ENCODE results near the gene DPH7. TPM values are rescaled to one million over a fixed set of nuclear protein-coding genes. Genes with fewer than 3 reads are reported as not detected.

The DPH7 gene
- polyA plus RNA-seq, 1 donor from 2014 or later: 145 TPM

DNA sequence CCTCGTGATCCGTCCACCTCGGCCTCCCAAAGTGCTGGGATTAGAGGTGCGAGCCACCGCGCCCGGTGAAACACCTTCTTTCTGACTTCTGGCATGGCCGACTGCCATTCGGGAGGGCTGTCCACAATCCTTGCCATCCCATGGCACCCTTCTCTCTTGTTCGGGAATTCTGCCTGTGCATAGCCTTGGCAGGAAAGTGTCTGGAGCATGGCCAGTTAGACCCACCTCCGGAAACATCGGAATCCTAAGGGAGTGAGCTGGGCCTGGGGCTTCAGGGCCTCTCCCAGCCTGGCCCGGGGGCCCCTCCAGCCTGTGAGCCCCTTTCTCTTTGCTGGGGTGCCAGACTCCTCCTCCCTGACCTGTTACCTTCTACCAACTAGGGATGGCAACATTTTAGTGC, 25.2 kb upstream of the DPH7 start:
- Histone ChIP-seq H3K9me3 (ENCODE audit: low read length) (no peaks in the 10 kb centered on the region), H3F3A (ENCODE audit: insufficient read depth, low read length, poor library complexity, severe bottlenecking) (peaks cover 5% of the 10 kb centered on the region), H3K27ac (ENCODE audit: low read length) (no peak overlapping the region), H3K27me3 (ENCODE audit: insufficient read depth, low read depth, low read length) (no peaks in the 10 kb centered on the region), H3K79me2 (replicated peaks; ENCODE audit: insufficient read depth, low read length) (no peaks in the 10 kb centered on the region), H3K9ac (ENCODE audit: low read length) (no peak overlapping the region), H3K36me3 (ENCODE audit: insufficient read depth, low read length) (no peaks in the 10 kb centered on the region), H3K4me2 (ENCODE audit: low read length) (no peak overlapping the region), H2AFZ (ENCODE audit: low read depth, low read length) (no peak overlapping the region), H3K4me3 (ENCODE audit: low read length) (no peak overlapping the region), H3K9me2 (ENCODE audit: insufficient read depth, low read length) (no peaks in the 10 kb centered on the region), H4K20me1 (ENCODE audit: insufficient read depth) (no peaks in the 10 kb centered on the region)
- TF ChIP-seq RAD21 (conservative IDR thresholded peaks at IDR 0.05): no peak
- TF ChIP-seq, protein P1, sequence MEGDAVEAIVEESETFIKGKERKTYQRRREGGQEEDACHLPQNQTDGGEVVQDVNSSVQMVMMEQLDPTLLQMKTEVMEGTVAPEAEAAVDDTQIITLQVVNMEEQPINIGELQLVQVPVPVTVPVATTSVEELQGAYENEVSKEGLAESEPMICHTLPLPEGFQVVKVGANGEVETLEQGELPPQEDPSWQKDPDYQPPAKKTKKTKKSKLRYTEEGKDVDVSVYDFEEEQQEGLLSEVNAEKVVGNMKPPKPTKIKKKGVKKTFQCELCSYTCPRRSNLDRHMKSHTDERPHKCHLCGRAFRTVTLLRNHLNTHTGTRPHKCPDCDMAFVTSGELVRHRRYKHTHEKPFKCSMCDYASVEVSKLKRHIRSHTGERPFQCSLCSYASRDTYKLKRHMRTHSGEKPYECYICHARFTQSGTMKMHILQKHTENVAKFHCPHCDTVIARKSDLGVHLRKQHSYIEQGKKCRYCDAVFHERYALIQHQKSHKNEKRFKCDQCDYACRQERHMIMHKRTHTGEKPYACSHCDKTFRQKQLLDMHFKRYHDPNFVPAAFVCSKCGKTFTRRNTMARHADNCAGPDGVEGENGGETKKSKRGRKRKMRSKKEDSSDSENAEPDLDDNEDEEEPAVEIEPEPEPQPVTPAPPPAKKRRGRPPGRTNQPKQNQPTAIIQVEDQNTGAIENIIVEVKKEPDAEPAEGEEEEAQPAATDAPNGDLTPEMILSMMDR (IDR thresholded peaks at IDR 0.05; ENCODE audit: poor library complexity, severe bottlenecking): no peak
- TF ChIP-seq MXI1 (conservative IDR thresholded peaks at IDR 0.05; ENCODE audit: poor library complexity, severe bottlenecking): no peak
- TF ChIP-seq EP300 (conservative IDR thresholded peaks at IDR 0.05; ENCODE audit: poor library complexity, severe bottlenecking): no peak
- TF ChIP-seq, protein P2, sequence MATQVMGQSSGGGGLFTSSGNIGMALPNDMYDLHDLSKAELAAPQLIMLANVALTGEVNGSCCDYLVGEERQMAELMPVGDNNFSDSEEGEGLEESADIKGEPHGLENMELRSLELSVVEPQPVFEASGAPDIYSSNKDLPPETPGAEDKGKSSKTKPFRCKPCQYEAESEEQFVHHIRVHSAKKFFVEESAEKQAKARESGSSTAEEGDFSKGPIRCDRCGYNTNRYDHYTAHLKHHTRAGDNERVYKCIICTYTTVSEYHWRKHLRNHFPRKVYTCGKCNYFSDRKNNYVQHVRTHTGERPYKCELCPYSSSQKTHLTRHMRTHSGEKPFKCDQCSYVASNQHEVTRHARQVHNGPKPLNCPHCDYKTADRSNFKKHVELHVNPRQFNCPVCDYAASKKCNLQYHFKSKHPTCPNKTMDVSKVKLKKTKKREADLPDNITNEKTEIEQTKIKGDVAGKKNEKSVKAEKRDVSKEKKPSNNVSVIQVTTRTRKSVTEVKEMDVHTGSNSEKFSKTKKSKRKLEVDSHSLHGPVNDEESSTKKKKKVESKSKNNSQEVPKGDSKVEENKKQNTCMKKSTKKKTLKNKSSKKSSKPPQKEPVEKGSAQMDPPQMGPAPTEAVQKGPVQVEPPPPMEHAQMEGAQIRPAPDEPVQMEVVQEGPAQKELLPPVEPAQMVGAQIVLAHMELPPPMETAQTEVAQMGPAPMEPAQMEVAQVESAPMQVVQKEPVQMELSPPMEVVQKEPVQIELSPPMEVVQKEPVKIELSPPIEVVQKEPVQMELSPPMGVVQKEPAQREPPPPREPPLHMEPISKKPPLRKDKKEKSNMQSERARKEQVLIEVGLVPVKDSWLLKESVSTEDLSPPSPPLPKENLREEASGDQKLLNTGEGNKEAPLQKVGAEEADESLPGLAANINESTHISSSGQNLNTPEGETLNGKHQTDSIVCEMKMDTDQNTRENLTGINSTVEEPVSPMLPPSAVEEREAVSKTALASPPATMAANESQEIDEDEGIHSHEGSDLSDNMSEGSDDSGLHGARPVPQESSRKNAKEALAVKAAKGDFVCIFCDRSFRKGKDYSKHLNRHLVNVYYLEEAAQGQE (IDR thresholded peaks at IDR 0.05; ENCODE audit: borderline replicate concordance): no peak
- no peak for TF ChIP-seq POLR2AphosphoS5 (IDR thresholded peaks at IDR 0.05)
- no peak for TF ChIP-seq EZH2 (IDR thresholded peaks at IDR 0.05; ENCODE audit: borderline replicate concordance, insufficient read depth, low read length, poor library complexity, severe bottlenecking)
- no peak for TF ChIP-seq SMC3 (conservative IDR thresholded peaks at IDR 0.05; ENCODE audit: poor library complexity)
- no peak for TF ChIP-seq TAF1 (IDR thresholded peaks at IDR 0.05; ENCODE audit: low read depth)

DNA sequence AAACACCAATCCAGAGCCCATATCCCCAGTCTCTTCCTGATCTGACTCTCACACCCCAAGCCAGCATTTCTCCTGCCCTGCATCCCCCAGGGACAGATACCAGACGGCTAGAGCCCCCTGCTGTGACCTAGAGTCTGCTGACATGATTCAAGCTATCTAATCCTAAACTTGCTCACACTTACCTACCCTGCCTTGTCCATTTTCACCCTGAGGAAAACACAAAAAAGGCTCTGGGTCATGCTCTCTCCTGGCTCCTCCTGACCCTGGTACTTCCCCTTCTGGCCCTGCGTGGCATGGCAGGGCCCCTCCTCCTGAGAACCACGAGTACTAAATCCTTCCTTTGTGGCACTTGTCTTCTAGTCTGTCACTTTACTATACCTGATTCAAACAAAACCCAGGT, 23.9 kb upstream of the DPH7 start:
- H3K27ac ChIP-seq (ENCODE audit: low read length): no peak overlapping the region
- no peak overlapping the region for H2AFZ ChIP-seq (ENCODE audit: low read depth, low read length)
- TF ChIP-seq, protein P1 (IDR thresholded peaks at IDR 0.05; ENCODE audit: poor library complexity, severe bottlenecking): no peak
- TF ChIP-seq SMC3 (conservative IDR thresholded peaks at IDR 0.05; ENCODE audit: poor library complexity) (no peak), TAF1 (IDR thresholded peaks at IDR 0.05; ENCODE audit: low read depth) (no peak), EZH2 (IDR thresholded peaks at IDR 0.05; ENCODE audit: borderline replicate concordance, insufficient read depth, low read length, poor library complexity, severe bottlenecking) (no peak), POLR2AphosphoS5 (IDR thresholded peaks at IDR 0.05) (no peak), MXI1 (conservative IDR thresholded peaks at IDR 0.05; ENCODE audit: poor library complexity, severe bottlenecking) (no peak), RAD21 (conservative IDR thresholded peaks at IDR 0.05) (no peak), EP300 (conservative IDR thresholded peaks at IDR 0.05; ENCODE audit: poor library complexity, severe bottlenecking) (no peak)
- TF ChIP-seq, protein P2 (IDR thresholded peaks at IDR 0.05; ENCODE audit: borderline replicate concordance): no peak

More for the DNA sequence above, 23.9 kb upstream of the DPH7 start:
- H3K27me3 ChIP-seq (ENCODE audit: insufficient read depth, low read depth, low read length): no peaks in the 10 kb centered on the region
- H3K9ac ChIP-seq (ENCODE audit: low read length): no peak overlapping the region
- H3K9me2 ChIP-seq (ENCODE audit: insufficient read depth, low read length): no peaks in the 10 kb centered on the region
- no peaks in the 10 kb centered on the region for H3K36me3 ChIP-seq (ENCODE audit: insufficient read depth, low read length)
- H4K20me1 ChIP-seq (ENCODE audit: insufficient read depth): no peaks in the 10 kb centered on the region
- H3K79me2 ChIP-seq (replicated peaks; ENCODE audit: insufficient read depth, low read length): no peaks in the 10 kb centered on the region
- H3F3A ChIP-seq (ENCODE audit: insufficient read depth, low read length, poor library complexity, severe bottlenecking): peaks cover 5% of the 10 kb centered on the region
- no peak overlapping the region for H3K4me3 ChIP-seq (ENCODE audit: low read length)
- H3K4me2 ChIP-seq (ENCODE audit: low read length): no peak overlapping the region
- no peaks in the 10 kb centered on the region for H3K9me3 ChIP-seq (ENCODE audit: low read length)

All from neural cell (in vitro differentiated cells).